ENCODE results near the gene PIEZO2. TPM values are rescaled to one million over a fixed set of nuclear protein-coding genes. Genes with fewer than 3 reads are reported as not detected.

Gene PIEZO2
- polyA plus RNA-seq, 1 experiment, result 4.6 TPM

- TF ChIP-seq CTCF (IDR thresholded peaks at IDR 0.05; ENCODE audit: insufficient read depth, low read depth, low read length), result no peak
- Histone ChIP-seq H3K4me3 (ENCODE audit: low read depth, low read length) (no peak overlapping the region), H3K36me3 (ENCODE audit: control insufficient read depth, insufficient read depth, low read length) (no peaks in the 10 kb centered on the region), H3K27me3 (ENCODE audit: control insufficient read depth, insufficient read depth, low read length) (peaks cover 2% of the 10 kb centered on the region; the same call in 1 of the 2 replicates)
- DNase-seq (ENCODE audit: low read depth), result no peak
- CTCF ChIA-PET, result no interaction called here
- POLR2A ChIA-PET, result no interaction called here
These were observed 459.4 kb downstream of the PIEZO2 start for GRCh38 chr18:10690035-10690329.

DNA sequence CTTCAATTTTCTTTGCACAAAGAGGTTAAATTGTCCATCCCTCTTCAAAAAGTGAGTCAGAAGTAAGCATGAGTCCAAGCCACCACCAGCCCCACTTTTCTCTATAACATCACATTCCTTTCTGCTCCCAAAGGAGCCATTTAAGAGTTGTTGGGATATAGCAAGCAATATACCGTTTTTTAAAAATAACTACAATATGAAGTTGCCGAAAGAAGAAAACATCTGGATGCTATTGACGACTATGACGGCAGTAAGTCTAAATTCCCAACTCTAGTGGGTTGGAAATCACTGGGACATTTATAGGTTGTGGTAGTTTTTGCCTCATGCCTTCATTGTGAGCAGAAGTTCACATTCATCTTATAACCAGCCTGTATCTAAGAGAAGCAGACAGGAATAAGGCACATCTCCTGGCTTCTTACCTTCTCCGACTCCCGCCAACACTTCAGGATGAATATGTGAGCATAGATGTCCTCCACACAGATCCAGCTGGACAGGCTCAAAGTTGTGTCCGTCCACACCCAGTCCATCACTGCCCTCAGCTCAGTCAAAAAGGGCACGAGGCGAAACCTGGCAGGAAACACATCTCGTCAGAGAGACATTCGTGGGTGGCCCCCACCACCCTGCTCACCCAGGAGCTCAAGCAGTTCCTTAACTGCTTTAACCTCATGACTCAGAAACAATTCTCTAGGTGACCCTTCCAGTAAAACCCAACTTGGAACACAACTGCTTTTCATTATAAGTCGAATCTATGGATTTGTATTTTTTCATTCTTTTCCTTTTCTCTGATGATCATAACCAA lies 459.9 kb downstream of the PIEZO2 start:
- no peak for TF ChIP-seq CTCF (IDR thresholded peaks at IDR 0.05; ENCODE audit: insufficient read depth, low read depth, low read length)
- CTCF ChIA-PET, result no interaction called here
- DNase-seq (ENCODE audit: low read depth), result no peak

GRCh38 chr18:10688766-10689165 lies 460.6 kb downstream of the PIEZO2 start:
- DNase-seq (ENCODE audit: low read depth), result no peak
- no peak for TF ChIP-seq CTCF (IDR thresholded peaks at IDR 0.05; ENCODE audit: insufficient read depth, low read depth, low read length)
- Histone ChIP-seq H3K4me3 (ENCODE audit: low read depth, low read length) (no peak overlapping the region), H3K27me3 (ENCODE audit: control insufficient read depth, insufficient read depth, low read length) (peaks cover 2% of the 10 kb centered on the region; the same call in 1 of the 2 replicates), H3K36me3 (ENCODE audit: control insufficient read depth, insufficient read depth, low read length) (no peaks in the 10 kb centered on the region)
- ChIA-PET CTCF (no interaction called here), POLR2A (no interaction called here)

More for the DNA sequence above, 459.9 kb downstream of the PIEZO2 start:
- no peak overlapping the region for H3K4me3 ChIP-seq (ENCODE audit: low read depth, low read length)
- POLR2A ChIA-PET, result no interaction called here
- no peaks in the 10 kb centered on the region for H3K36me3 ChIP-seq (ENCODE audit: control insufficient read depth, insufficient read depth, low read length)
- peaks cover 2% of the 10 kb centered on the region; the same call in 1 of the 2 replicates for H3K27me3 ChIP-seq (ENCODE audit: control insufficient read depth, insufficient read depth, low read length)

DNA sequence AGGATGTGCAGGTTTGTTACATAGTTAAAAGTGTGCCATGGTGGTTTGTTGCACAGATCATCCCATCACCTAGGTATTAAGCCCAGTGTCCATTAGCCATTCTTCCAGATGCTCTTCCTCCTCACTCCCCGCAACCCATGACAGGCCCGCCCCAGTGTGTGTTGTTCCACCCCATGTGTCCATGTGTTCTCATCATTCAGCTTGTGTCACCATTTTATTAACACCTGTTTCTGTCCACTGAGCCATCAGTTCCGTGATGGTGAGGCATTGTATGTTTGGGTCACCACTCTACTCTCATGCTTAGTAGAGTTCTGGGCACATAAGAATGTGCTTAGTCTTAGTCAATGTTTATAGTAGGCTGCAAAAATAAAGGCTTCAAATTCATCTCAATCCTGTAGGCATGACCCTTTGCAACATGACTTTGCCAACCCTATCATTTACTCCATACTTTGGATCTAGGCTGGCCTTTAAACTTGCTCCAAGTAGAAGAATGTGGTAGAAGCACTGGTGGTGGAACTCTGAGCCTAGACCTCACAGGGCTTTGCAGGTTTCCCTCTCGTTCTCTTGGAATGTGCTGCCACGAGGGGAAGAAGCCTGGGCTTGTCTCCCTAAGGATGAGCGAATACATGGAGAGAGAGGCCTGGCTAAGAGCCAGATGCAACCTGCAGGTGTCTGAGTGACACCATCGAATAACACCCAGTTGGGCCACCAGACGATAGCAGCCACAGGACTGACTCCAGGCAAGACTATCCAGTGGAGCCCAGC lies 462.0 kb downstream of the PIEZO2 start:
- H3K36me3 ChIP-seq (ENCODE audit: control insufficient read depth, insufficient read depth, low read length), result no peaks in the 10 kb centered on the region
- ChIA-PET CTCF (no interaction called here), POLR2A (no interaction called here)
- H3K27me3 ChIP-seq (ENCODE audit: control insufficient read depth, insufficient read depth, low read length), result peaks cover 2% of the 10 kb centered on the region; the same call in 1 of the 2 replicates
- H3K4me3 ChIP-seq (ENCODE audit: low read depth, low read length), result no peak overlapping the region
- no peak for DNase-seq (ENCODE audit: low read depth)
- TF ChIP-seq CTCF (IDR thresholded peaks at IDR 0.05; ENCODE audit: insufficient read depth, low read depth, low read length), result no peak

GRCh38 chr18:10686308-10686707 lies 463.1 kb downstream of the PIEZO2 start:
- CTCF ChIA-PET, result no interaction called here
- TF ChIP-seq CTCF (IDR thresholded peaks at IDR 0.05; ENCODE audit: insufficient read depth, low read depth, low read length), result no peak
- POLR2A ChIA-PET, result no interaction called here
- no peak overlapping the region for H3K4me3 ChIP-seq (ENCODE audit: low read depth, low read length)
- H3K36me3 ChIP-seq (ENCODE audit: control insufficient read depth, insufficient read depth, low read length), result no peaks in the 10 kb centered on the region
- DNase-seq (ENCODE audit: low read depth), result no peak
- peaks cover 2% of the 10 kb centered on the region; the same call in 1 of the 2 replicates for H3K27me3 ChIP-seq (ENCODE audit: control insufficient read depth, insufficient read depth, low read length)

Data from BJ (cell line).